Activated naive CD4-positive, alpha-beta T cell treated with anti-CD3 and anti-CD28 coated beads, Interleukin-2, amount 50 U/mL, for 72 hours (primary cell): ENCODE results near the gene CSTA. TPM values are rescaled to one million over a fixed set of nuclear protein-coding genes. Genes with fewer than 3 reads are reported as not detected.

Source experiments
- ATAC-seq, 2 donors: fragments of 150-1000 bp; cut with Tn5 transposase; 2 replicates each; pipeline ENCODE4 v1.10.0; 2021; ENCODE audit warnings: mild to moderate bottlenecking in 2 of 2, moderate library complexity in 2 of 2
- DNase-seq, 2 donors: peaks; one replicate each; pipeline ENCODE4 v3.0.0; 2021 to 2022; ENCODE audit warnings: low spot score in 2 of 2
- H3K27ac Mint-ChIP-seq, 2 donors: one replicate each; pipeline ENCODE4 v1.8.0; 2022; ENCODE audit warnings: mild to moderate bottlenecking in 2 of 2, mixed read lengths in 2 of 2
- H3K36me3 Mint-ChIP-seq, 2 donors: one replicate each; pipeline ENCODE4 v1.8.0; 2022; ENCODE audit warnings: mixed read lengths in 2 of 2
- H3K9me3 Mint-ChIP-seq, 2 donors: one replicate each; pipeline ENCODE4 v1.8.0; 2022; ENCODE audit warnings: mixed read lengths in 2 of 2
- total RNA-seq, 2 donors: library from RNA; stranded (reverse); gene quantifications; one replicate each; pipeline ENCODE4 v1.2.3, GENCODE V29; 2022

Gene CSTA
- total RNA-seq, 2 donors from 2014 or later: not detected

DNA sequence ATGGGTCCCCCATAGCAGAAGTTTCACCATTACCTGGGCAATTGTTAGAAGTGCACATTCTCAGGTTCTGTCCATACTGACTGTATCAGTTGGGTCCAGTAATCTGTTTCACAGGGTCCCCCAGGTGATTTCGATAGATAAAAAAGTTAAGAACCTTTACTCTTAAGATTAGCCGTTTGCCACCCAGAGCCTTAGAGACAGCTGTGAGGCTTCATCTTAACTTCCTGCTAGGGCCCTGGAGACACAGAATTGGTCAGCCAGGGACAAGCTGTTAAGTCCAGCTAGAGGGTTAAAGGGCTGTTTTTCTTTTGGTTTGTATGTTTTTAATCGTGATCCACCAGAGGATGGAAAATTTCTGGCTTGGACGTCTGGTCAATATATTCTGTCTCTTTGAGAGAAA is 65.6 kb downstream of the CSTA start:
- peaks cover 0 to 44% of the 10 kb centered on the region in 2 donors for H3K36me3 Mint-ChIP-seq
- H3K9me3 Mint-ChIP-seq: no peaks in the 10 kb centered on the region
- DNase-seq (no peak), ATAC-seq (no peak)
- H3K27ac Mint-ChIP-seq: no peak overlapping the region

Other genes starting within 250 kb of the CSTA start
- gene CASR, start 141.6 kb upstream of the CSTA start, total RNA-seq: not detected
- 10 to 100 TPM; 52.0 to 99.6 TPM for gene MIX23, start 58.0 kb downstream of the CSTA start, total RNA-seq
- gene FAM162A, start 58.9 kb downstream of the CSTA start, total RNA-seq: 100 to 1,000 TPM in 1 of 2 donors, 10 to 100 TPM in 1; 51.2 to 194 TPM
- gene WDR5B, start 90.8 kb downstream of the CSTA start, total RNA-seq: 1 to 10 TPM; 2.3 to 3.1 TPM
- 10 to 100 TPM; 40.3 to 89.5 TPM for gene KPNA1, start 189.7 kb downstream of the CSTA start, total RNA-seq
- 10 to 100 TPM; 26.9 to 70.1 TPM for gene PARP9, start 239.1 kb downstream of the CSTA start, total RNA-seq
- gene DTX3L, start 239.1 kb downstream of the CSTA start, total RNA-seq: 10 to 100 TPM; 30.4 to 65.2 TPM